ENCODE results near the gene OCIAD1. TPM values are rescaled to one million over a fixed set of nuclear protein-coding genes. Genes with fewer than 3 reads are reported as not detected.
"Not testable (repeated sequence)": the region's sequence is repeated elsewhere in the genome, so short reads cannot be mapped to it uniquely, and the experiment has no call there.

OCIAD1 gene
- total RNA-seq, 3 donors from 2014 or later = 85.2 to 128 (median 101) TPM

DNA sequence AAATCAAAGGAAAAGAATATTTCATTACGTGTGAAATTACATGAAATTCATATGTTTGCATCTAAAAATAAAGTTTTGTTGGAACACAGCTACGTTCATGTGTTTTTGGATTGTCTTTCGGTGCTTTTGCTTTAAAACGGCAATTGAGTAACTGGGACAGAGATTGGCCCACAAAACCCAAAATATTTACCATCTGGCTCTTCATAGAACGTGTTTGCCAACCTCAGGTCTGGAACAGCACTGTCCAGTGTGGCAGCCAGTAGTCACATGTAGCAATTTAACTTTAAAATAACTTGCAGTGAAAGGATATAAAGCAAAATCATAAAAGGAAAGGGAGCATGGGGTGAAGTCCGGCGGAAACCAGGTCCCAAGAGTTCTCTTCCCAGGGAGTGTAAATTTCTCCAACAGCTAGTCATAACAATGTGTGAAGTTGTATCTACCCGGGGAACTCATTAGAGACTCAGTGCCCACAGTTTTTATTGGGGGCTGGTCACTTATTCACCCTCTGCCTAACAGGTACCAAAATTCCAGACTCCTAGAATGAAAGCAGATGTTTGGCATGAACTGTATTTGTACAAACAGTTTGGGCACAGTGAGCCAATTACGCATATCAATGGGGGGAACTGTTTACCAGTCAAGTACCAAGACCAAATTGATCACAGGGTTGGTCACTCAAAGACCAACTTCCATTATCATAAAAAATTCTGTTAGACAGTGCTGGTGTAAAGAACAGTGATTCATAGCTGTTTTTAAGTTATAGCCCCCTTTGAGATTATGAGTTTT lies 10.3 kb downstream of the OCIAD1 start:
- H3K9me3 ChIP-seq = no peaks in the 10 kb centered on the region
- TF ChIP-seq POLR2A (IDR thresholded peaks at IDR 0.05) (no peak), POLR2AphosphoS5 (IDR thresholded peaks at IDR 0.05) (no peak)
- TF ChIP-seq, protein P1, sequence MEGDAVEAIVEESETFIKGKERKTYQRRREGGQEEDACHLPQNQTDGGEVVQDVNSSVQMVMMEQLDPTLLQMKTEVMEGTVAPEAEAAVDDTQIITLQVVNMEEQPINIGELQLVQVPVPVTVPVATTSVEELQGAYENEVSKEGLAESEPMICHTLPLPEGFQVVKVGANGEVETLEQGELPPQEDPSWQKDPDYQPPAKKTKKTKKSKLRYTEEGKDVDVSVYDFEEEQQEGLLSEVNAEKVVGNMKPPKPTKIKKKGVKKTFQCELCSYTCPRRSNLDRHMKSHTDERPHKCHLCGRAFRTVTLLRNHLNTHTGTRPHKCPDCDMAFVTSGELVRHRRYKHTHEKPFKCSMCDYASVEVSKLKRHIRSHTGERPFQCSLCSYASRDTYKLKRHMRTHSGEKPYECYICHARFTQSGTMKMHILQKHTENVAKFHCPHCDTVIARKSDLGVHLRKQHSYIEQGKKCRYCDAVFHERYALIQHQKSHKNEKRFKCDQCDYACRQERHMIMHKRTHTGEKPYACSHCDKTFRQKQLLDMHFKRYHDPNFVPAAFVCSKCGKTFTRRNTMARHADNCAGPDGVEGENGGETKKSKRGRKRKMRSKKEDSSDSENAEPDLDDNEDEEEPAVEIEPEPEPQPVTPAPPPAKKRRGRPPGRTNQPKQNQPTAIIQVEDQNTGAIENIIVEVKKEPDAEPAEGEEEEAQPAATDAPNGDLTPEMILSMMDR (IDR thresholded peaks at IDR 0.05) = no peak
- no peaks in the 10 kb centered on the region for H3K4me1 ChIP-seq
- intact Hi-C loops (cut with DNase I; ENCODE audit: low total_unique reads) = no loop called here
- no peak overlapping the region for H3K4me3 ChIP-seq
- H3K27me3 ChIP-seq = no peaks in the 10 kb centered on the region
- no peak for DNase-seq (ENCODE audit: low spot score in 2 of 2)
- H3K36me3 ChIP-seq = no peaks in the 10 kb centered on the region
- H3K27ac ChIP-seq = no peak overlapping the region

DNA sequence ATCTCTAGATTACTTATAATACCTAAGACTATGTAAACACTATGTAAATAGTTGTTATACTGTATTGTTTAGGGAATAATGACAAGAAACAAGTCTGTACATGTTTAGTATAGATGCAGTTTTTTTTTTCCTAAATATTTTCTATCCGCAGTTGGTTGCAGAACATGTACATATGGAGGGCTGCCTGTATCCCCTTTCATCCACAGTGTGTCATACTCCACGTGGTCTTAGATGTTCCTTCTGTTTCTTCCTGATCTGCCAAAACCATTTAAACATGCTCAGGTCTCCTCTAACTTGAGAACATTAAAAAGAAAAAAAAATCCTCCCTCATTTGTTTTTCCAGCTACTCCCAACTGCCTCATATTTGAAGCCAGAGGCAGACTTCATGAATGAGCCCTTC lies 14.0 kb downstream of the OCIAD1 start:
- DNase-seq (ENCODE audit: low spot score in 2 of 2) = no peak
- Histone ChIP-seq H3K36me3 (no peaks in the 10 kb centered on the region), H3K9me3 (no peaks in the 10 kb centered on the region), H3K27ac (no peak overlapping the region), H3K4me3 (no peak overlapping the region), H3K27me3 (no peaks in the 10 kb centered on the region), H3K4me1 (no peaks in the 10 kb centered on the region)
- TF ChIP-seq POLR2AphosphoS5 (IDR thresholded peaks at IDR 0.05) = no peak
- TF ChIP-seq, protein P1 (IDR thresholded peaks at IDR 0.05) = no peak
- TF ChIP-seq POLR2A (IDR thresholded peaks at IDR 0.05) = no peak
- intact Hi-C loops (cut with DNase I; ENCODE audit: low total_unique reads) = no loop called here

DNA sequence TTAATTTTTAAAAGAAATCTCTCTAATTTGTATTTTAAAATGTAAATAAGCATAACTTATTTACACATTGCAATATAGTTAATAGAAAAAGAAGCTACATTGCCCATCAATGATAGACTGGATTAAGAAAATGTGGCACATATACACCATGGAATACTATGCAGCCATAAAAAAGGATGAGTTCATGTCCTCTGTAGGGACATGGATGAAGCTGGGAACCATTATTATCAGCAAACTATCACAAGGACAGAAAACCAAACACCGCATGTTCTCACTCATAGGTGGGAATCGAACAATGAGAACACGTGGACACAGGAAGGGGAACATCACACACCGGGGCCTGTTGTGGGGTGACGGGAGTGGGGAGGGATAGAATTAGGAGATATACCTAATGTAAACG lies 17.9 kb downstream of the OCIAD1 start:
- DNase-seq (ENCODE audit: low spot score in 2 of 2); intact Hi-C loops (cut with DNase I; ENCODE audit: low total_unique reads); H3K9me3 ChIP-seq; H3K4me1 ChIP-seq; H3K27ac ChIP-seq; H3K36me3 ChIP-seq; H3K27me3 ChIP-seq; H3K4me3 ChIP-seq: not testable (repeated sequence)

DNA sequence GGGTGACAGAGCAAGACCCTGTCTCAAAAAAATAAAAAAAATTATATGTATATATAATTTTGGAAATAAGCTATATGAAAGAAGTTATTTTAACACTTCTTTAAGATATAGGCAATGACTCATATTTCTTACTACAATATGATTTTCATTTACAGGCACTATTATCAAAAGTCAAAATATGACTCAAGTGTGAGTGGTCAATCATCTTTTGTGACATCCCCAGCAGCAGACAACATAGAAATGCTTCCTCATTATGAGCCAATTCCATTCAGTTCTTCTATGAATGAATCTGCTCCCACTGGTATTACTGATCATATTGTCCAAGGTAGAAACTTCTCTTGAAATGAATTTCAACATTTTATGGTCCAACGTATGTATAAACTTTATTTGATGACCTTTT lies 20.8 kb downstream of the OCIAD1 start:
- Histone ChIP-seq H3K27ac (no peak overlapping the region), H3K36me3 (no peaks in the 10 kb centered on the region), H3K4me3 (no peak overlapping the region), H3K27me3 (no peaks in the 10 kb centered on the region), H3K9me3 (no peaks in the 10 kb centered on the region), H3K4me1 (no peaks in the 10 kb centered on the region)
- intact Hi-C loops (cut with DNase I; ENCODE audit: low total_unique reads) = no loop called here
- TF ChIP-seq POLR2A (IDR thresholded peaks at IDR 0.05) (no peak), POLR2AphosphoS5 (IDR thresholded peaks at IDR 0.05) (no peak)
- TF ChIP-seq, protein P1 (IDR thresholded peaks at IDR 0.05) = no peak
- DNase-seq (ENCODE audit: low spot score in 2 of 2) = no peak

DNA sequence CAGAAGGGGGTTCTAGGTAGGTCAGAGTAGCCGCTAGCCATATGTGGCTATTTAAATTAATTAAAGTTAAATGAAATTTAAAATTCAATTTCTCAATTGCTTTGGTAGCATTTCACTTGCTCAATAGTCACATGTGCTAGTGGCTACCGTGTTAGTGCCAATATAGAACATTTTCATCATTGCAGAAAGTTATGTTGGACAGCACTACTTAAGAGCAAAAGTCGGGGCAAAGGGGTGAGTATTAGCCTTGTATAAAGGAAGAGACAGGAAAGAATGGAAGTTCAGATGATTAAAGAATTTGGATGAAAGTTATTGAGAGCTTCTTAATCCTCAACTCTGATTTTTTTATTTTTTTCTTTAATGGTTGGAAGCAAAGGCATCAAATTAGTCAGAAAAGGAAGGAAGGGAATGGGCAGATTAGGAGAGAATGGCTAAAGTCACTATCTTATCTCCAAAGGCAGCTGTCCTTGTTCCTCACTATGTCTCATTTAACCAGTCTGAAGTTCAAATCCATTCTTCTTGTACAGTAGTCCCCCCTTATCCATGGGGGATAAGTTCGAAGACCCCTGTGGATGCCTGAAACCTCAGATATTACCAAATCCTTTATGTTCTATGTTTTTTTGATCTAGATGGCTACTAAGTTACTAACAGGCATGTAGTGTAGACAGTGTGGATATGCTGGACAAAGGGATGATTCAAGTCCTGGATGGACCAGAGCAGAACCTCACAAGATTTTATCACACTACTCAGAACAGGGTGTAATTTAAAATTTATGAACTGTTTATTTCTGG lies 22.9 kb downstream of the OCIAD1 start:
- Histone ChIP-seq H3K27ac (no peak overlapping the region), H3K36me3 (no peaks in the 10 kb centered on the region), H3K4me3 (no peak overlapping the region), H3K27me3 (no peaks in the 10 kb centered on the region), H3K9me3 (no peaks in the 10 kb centered on the region), H3K4me1 (no peaks in the 10 kb centered on the region)
- no peak for DNase-seq (ENCODE audit: low spot score in 2 of 2)
- TF ChIP-seq, protein P1 (IDR thresholded peaks at IDR 0.05) = no peak
- TF ChIP-seq POLR2AphosphoS5 (IDR thresholded peaks at IDR 0.05) (no peak), POLR2A (IDR thresholded peaks at IDR 0.05) (no peak)
- intact Hi-C loops (cut with DNase I; ENCODE audit: low total_unique reads) = no loop called here

All from breast epithelium (tissue), 4 donors.